ENCODE data around the gene CAPN13. TPM values are rescaled to one million over a fixed set of nuclear protein-coding genes. Genes with fewer than 3 reads are reported as not detected.

Gene CAPN13
- total and polyA plus RNA-seq, 2 donors (not counting 3 experiments of a cell fraction or from before 2014, with no cell fraction given): not detected

DNA sequence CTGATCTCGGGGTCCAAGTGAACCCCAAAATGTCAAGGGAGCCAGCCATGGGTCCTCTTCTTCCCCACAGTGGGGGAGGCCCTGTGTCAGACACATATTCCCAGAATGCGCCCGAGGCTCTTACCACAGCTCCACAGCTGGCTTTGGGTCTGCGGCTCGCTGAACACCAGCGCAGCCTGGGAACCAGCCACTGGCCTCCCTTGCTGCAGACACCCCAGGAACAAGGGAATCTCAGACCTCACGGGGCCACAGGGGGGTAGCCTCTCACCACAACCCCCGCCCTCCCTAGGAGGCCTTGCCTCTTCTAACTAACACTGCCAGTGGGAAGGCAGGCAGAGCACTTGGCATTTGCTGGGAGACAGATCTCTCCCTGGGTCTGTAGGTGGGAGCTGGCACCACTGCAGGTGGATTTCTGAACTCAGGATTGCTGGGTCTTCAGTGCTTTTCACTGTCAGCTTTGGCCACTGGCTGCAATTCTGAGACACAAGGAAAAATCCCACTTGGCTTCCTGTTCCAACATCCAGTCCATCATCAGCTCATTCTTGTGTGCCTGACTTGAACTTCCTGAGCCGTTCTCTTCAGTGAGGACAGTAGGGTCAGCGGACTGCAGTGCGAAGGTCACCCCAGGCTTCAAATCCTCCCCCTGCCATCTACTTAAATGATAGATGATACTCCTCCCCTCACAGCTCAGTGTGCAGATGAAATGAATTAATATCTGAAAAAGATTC is 128.7 kb downstream of the CAPN13 start:
- ChIA-PET CTCF (no interaction called here), POLR2A (no interaction called here)
- no peak for FAIRE-seq
- dilution Hi-C loops (cut with MboI; ENCODE audit: extremely low pct_ligation_motif_present, low sequenced_read_pairs): no loop called here
- no peaks in the 10 kb centered on the region for H3K9me3 ChIP-seq (replicated peaks; ENCODE audit: control insufficient read depth, insufficient read depth, low read length)
- H2AFZ ChIP-seq (ENCODE audit: low read depth, low read length): no peak overlapping the region
- H3K4me1 ChIP-seq (ENCODE audit: control insufficient read depth, extremely low read depth, insufficient read depth, low read length): no peaks in the 10 kb centered on the region
- TF ChIP-seq FOS (IDR thresholded peaks at IDR 0.05; ENCODE audit: borderline replicate concordance, insufficient read depth, low read length): no peak
- TF ChIP-seq MYC (IDR thresholded peaks at IDR 0.05; ENCODE audit: low read depth, low read length): no peak
- TF ChIP-seq EZH2 (IDR thresholded peaks at IDR 0.05; ENCODE audit: borderline replicate concordance, low read depth, low read length, severe bottlenecking): no peak
- TF ChIP-seq, protein P1, sequence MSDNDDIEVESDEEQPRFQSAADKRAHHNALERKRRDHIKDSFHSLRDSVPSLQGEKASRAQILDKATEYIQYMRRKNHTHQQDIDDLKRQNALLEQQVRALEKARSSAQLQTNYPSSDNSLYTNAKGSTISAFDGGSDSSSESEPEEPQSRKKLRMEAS (IDR thresholded peaks at IDR 0.05; ENCODE audit: insufficient read depth, insufficient read length): no peak
- TF ChIP-seq, protein P2, sequence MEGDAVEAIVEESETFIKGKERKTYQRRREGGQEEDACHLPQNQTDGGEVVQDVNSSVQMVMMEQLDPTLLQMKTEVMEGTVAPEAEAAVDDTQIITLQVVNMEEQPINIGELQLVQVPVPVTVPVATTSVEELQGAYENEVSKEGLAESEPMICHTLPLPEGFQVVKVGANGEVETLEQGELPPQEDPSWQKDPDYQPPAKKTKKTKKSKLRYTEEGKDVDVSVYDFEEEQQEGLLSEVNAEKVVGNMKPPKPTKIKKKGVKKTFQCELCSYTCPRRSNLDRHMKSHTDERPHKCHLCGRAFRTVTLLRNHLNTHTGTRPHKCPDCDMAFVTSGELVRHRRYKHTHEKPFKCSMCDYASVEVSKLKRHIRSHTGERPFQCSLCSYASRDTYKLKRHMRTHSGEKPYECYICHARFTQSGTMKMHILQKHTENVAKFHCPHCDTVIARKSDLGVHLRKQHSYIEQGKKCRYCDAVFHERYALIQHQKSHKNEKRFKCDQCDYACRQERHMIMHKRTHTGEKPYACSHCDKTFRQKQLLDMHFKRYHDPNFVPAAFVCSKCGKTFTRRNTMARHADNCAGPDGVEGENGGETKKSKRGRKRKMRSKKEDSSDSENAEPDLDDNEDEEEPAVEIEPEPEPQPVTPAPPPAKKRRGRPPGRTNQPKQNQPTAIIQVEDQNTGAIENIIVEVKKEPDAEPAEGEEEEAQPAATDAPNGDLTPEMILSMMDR (IDR thresholded peaks at IDR 0.05; ENCODE audit: extremely low read depth in 1 of 2, insufficient read depth in 1 of 2, low read depth in 1 of 2, low read length in 2 of 2): no peak
- no peak for TF ChIP-seq POLR2AphosphoS5 (IDR thresholded peaks at IDR 0.05; ENCODE audit: insufficient read depth, low read depth, low read length)
- no peak for TF ChIP-seq POLR2A (IDR thresholded peaks at IDR 0.05; ENCODE audit: low read depth, low read length)
- H3K79me2 ChIP-seq (ENCODE audit: control insufficient read depth, insufficient read depth, low read length): no peaks in the 10 kb centered on the region
- H3K27ac ChIP-seq (ENCODE audit: insufficient read depth, low read depth, low read length): no peak overlapping the region
- H3K9ac ChIP-seq (replicated peaks; ENCODE audit: extremely low read depth, insufficient read depth, low read length): no peak overlapping the region
- intact Hi-C loops (cut with micrococcal nuclease): no loop called here
- H3K4me3 ChIP-seq (replicated peaks in 1 of 3; ENCODE audit: insufficient read depth in 1 of 3, low read depth in 1 of 3, low read length in 3 of 3): no peak overlapping the region
- no peaks in the 10 kb centered on the region for H3K9me1 ChIP-seq (replicated peaks; ENCODE audit: control insufficient read depth, extremely low read depth, insufficient read depth, low read length)
- H4K20me1 ChIP-seq (replicated peaks; ENCODE audit: control insufficient read depth, extremely low read depth, insufficient read depth, low read length): no peaks in the 10 kb centered on the region
- DNase-seq (ENCODE audit: low read depth, low spot score): no peak
- peaks cover 0 to 2% of the 10 kb centered on the region in 2 experiments for H3K27me3 ChIP-seq (ENCODE audit: control insufficient read depth in 2 of 2, insufficient read depth in 2 of 2, low read length in 2 of 2)
- BruUV-seq (replicated peaks): no TSS peak
- H3K36me3 ChIP-seq (ENCODE audit: control insufficient read depth in 2 of 2, extremely low read depth in 1 of 2, insufficient read depth in 2 of 2, low read length in 2 of 2): no peaks in the 10 kb centered on the region
- no peak overlapping the region for H3K4me2 ChIP-seq (ENCODE audit: insufficient read depth, low read length)

All from endothelial cell of umbilical vein (primary cell).